ENCODE results near the gene DPP6. TPM values are rescaled to one million over a fixed set of nuclear protein-coding genes. Genes with fewer than 3 reads are reported as not detected.

DPP6 gene
- total and polyA plus RNA-seq, 2 of the 8 experiments (the other 6 are each of a cell fraction or from before 2014, with no cell fraction given): 4.7 to 6.8 TPM

DNA sequence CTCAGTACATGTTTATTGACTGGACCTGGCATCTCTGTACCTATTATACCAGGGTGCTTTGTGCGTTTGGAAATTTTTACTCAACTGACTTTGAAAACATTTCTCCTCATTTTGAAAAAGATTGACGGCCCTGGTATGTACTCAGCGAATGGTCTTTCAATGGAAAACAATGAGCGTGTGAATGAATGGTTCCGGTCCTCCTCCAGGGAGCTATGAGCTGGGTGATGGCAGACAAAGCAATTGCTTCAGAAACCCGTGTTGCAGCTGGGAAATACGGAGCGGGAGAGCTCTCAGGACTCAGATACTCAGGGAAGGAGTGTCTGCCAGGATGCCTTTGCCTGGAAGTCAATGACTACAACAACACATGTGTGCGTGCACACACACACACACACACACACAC lies 824.8 kb downstream of the DPP6 start (continued):
- TF ChIP-seq, protein P1, sequence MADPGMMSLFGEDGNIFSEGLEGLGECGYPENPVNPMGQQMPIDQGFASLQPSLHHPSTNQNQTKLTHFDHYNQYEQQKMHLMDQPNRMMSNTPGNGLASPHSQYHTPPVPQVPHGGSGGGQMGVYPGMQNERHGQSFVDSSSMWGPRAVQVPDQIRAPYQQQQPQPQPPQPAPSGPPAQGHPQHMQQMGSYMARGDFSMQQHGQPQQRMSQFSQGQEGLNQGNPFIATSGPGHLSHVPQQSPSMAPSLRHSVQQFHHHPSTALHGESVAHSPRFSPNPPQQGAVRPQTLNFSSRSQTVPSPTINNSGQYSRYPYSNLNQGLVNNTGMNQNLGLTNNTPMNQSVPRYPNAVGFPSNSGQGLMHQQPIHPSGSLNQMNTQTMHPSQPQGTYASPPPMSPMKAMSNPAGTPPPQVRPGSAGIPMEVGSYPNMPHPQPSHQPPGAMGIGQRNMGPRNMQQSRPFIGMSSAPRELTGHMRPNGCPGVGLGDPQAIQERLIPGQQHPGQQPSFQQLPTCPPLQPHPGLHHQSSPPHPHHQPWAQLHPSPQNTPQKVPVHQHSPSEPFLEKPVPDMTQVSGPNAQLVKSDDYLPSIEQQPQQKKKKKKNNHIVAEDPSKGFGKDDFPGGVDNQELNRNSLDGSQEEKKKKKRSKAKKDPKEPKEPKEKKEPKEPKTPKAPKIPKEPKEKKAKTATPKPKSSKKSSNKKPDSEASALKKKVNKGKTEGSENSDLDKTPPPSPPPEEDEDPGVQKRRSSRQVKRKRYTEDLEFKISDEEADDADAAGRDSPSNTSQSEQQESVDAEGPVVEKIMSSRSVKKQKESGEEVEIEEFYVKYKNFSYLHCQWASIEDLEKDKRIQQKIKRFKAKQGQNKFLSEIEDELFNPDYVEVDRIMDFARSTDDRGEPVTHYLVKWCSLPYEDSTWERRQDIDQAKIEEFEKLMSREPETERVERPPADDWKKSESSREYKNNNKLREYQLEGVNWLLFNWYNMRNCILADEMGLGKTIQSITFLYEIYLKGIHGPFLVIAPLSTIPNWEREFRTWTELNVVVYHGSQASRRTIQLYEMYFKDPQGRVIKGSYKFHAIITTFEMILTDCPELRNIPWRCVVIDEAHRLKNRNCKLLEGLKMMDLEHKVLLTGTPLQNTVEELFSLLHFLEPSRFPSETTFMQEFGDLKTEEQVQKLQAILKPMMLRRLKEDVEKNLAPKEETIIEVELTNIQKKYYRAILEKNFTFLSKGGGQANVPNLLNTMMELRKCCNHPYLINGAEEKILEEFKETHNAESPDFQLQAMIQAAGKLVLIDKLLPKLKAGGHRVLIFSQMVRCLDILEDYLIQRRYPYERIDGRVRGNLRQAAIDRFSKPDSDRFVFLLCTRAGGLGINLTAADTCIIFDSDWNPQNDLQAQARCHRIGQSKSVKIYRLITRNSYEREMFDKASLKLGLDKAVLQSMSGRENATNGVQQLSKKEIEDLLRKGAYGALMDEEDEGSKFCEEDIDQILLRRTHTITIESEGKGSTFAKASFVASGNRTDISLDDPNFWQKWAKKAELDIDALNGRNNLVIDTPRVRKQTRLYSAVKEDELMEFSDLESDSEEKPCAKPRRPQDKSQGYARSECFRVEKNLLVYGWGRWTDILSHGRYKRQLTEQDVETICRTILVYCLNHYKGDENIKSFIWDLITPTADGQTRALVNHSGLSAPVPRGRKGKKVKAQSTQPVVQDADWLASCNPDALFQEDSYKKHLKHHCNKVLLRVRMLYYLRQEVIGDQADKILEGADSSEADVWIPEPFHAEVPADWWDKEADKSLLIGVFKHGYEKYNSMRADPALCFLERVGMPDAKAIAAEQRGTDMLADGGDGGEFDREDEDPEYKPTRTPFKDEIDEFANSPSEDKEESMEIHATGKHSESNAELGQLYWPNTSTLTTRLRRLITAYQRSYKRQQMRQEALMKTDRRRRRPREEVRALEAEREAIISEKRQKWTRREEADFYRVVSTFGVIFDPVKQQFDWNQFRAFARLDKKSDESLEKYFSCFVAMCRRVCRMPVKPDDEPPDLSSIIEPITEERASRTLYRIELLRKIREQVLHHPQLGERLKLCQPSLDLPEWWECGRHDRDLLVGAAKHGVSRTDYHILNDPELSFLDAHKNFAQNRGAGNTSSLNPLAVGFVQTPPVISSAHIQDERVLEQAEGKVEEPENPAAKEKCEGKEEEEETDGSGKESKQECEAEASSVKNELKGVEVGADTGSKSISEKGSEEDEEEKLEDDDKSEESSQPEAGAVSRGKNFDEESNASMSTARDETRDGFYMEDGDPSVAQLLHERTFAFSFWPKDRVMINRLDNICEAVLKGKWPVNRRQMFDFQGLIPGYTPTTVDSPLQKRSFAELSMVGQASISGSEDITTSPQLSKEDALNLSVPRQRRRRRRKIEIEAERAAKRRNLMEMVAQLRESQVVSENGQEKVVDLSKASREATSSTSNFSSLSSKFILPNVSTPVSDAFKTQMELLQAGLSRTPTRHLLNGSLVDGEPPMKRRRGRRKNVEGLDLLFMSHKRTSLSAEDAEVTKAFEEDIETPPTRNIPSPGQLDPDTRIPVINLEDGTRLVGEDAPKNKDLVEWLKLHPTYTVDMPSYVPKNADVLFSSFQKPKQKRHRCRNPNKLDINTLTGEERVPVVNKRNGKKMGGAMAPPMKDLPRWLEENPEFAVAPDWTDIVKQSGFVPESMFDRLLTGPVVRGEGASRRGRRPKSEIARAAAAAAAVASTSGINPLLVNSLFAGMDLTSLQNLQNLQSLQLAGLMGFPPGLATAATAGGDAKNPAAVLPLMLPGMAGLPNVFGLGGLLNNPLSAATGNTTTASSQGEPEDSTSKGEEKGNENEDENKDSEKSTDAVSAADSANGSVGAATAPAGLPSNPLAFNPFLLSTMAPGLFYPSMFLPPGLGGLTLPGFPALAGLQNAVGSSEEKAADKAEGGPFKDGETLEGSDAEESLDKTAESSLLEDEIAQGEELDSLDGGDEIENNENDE (IDR thresholded peaks at IDR 0.05; ENCODE audit: insufficient replicate concordance, low read length): no peak
